ENCODE measurements around the gene NAGPA. TPM values are rescaled to one million over a fixed set of nuclear protein-coding genes. Genes with fewer than 3 reads are reported as not detected.

Gene NAGPA
- total RNA-seq, 1 donor from 2014 or later, result 18.0 TPM

DNA sequence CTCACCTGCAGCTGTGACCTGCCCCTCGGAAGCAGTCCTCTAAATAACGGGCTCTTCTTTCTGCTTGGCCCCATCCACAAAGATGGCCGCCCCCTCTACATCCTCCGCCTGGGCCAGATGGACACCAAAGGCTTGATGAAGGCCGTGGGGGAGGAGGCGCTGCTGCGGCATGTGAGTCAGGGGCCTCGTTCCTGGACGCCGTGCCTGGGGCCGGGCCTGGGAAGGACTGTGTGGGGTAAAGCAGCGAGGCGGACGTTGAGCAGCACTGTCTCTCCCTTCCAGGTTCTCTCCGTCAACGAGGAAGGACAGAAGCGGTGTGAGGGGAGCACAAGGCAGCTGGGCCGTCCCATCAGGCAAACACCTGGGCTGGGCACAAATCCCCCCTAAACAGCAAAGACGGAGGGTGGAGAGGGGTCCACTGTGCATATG is 33.1 kb downstream of the NAGPA start:
- Mint-ChIP-seq H3K36me3 (no peaks in the 10 kb centered on the region), H3K27ac (no peak overlapping the region), H3K9me3 (no peaks in the 10 kb centered on the region), H3K27me3 (peaks cover 7% of the 10 kb centered on the region), H3K4me1 (ENCODE audit: unreplicated experiment) (no peaks in the 10 kb centered on the region), H3K4me3 (no peak overlapping the region)
- no peak for DNase-seq (ENCODE audit: extremely low spot score, unreplicated experiment)
- TF ChIP-seq, protein P1, sequence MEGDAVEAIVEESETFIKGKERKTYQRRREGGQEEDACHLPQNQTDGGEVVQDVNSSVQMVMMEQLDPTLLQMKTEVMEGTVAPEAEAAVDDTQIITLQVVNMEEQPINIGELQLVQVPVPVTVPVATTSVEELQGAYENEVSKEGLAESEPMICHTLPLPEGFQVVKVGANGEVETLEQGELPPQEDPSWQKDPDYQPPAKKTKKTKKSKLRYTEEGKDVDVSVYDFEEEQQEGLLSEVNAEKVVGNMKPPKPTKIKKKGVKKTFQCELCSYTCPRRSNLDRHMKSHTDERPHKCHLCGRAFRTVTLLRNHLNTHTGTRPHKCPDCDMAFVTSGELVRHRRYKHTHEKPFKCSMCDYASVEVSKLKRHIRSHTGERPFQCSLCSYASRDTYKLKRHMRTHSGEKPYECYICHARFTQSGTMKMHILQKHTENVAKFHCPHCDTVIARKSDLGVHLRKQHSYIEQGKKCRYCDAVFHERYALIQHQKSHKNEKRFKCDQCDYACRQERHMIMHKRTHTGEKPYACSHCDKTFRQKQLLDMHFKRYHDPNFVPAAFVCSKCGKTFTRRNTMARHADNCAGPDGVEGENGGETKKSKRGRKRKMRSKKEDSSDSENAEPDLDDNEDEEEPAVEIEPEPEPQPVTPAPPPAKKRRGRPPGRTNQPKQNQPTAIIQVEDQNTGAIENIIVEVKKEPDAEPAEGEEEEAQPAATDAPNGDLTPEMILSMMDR (conservative IDR thresholded peaks at IDR 0.05), result no peak

DNA sequence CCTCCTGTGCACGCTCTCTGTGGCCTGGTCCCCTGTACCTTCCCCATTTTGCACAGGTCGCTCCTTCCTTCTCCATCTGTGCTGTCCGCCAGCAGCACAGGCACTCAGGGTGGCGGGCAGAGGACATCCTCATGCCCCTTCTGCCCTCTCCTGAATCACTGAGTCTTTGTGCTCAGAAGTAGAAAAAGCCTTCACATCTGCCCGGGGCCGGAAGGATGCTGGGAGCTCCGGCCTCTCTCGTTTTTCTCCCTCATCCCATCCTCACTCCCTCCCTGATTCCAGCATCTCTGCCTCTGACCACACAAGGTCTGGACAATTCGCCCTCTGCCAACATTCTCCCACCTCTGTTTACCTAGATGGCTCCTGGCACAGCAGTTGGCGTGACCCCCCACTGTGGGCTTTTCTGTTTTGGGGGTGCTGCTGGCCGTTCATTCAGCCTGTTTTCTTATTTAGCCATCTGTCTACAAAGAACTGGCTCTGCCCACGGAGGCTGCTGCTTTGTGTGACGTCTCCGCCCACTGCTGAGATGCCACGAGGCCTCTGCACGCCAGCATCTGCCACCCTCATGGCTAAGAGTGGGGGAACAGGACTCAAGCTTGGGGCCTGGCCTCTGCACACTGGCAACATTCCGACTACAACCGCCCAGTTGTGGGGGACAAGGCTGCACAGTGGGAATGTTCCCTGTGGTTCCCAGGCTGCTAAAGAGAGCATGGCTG is 38.9 kb downstream of the NAGPA start:
- no peak overlapping the region for H3K4me3 Mint-ChIP-seq
- H3K27me3 Mint-ChIP-seq, result peaks cover 3% of the 10 kb centered on the region
- H3K27ac Mint-ChIP-seq, result no peak overlapping the region
- H3K9me3 Mint-ChIP-seq, result no peaks in the 10 kb centered on the region
- H3K4me1 Mint-ChIP-seq (ENCODE audit: unreplicated experiment), result no peaks in the 10 kb centered on the region
- H3K36me3 Mint-ChIP-seq, result no peaks in the 10 kb centered on the region
- DNase-seq (ENCODE audit: extremely low spot score, unreplicated experiment), result no peak
- TF ChIP-seq, protein P1 (conservative IDR thresholded peaks at IDR 0.05), result no peak

DNA sequence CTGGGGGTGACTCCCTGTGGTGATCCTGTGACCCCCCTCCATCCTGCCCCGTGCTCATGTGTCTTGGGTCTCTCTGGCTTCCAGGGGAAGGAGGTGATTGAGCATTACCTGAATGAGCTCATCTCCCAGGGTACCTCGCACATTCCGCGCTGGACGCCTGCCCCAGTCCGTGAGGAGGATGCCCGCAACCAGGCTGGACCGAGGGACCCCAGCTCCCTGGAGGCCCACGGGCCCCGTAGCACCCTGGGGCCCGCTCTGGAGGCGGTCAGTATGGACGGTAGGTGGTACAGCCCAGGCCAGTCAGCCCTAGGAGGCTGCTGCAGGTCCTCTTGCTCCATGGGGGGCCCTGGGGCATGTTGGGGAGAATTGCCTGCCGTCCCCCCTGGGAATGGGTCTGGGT is 42.0 kb downstream of the NAGPA start:
- TF ChIP-seq, protein P1 (conservative IDR thresholded peaks at IDR 0.05), result no peak
- H3K36me3 Mint-ChIP-seq, result no peaks in the 10 kb centered on the region
- H3K27ac Mint-ChIP-seq, result no peak overlapping the region
- no peaks in the 10 kb centered on the region for H3K9me3 Mint-ChIP-seq
- peaks cover 31% of the 10 kb centered on the region for H3K27me3 Mint-ChIP-seq
- no peak overlapping the region for H3K4me3 Mint-ChIP-seq
- no peaks in the 10 kb centered on the region for H3K4me1 Mint-ChIP-seq (ENCODE audit: unreplicated experiment)
- DNase-seq (ENCODE audit: extremely low spot score, unreplicated experiment), result no peak

DNA sequence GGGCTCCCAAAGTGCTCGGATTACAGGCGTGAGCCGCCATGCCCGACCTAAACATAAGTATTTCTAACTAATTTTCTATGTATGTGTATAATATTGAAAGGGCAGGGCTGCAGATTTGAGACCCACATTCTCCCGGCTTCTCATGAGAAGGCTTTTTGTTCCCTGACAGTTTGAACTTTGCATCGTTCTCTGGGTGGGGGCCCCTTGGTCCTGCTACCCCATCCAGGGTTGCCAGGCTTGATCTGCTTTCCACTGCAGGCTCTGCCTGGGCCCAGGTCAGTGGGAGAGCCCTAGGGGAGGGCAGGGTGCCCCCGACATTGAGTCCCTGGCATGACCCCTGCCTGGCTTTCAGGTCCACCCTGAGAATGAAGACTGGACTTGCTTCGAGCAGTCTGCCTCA is 43.3 kb downstream of the NAGPA start:
- Mint-ChIP-seq H3K27ac (no peak overlapping the region), H3K27me3 (peaks cover 41% of the 10 kb centered on the region), H3K4me3 (no peak overlapping the region), H3K9me3 (no peaks in the 10 kb centered on the region), H3K36me3 (no peaks in the 10 kb centered on the region), H3K4me1 (ENCODE audit: unreplicated experiment) (no peaks in the 10 kb centered on the region)
- TF ChIP-seq, protein P1 (conservative IDR thresholded peaks at IDR 0.05), result no peak
- no peak for DNase-seq (ENCODE audit: extremely low spot score, unreplicated experiment)

DNA sequence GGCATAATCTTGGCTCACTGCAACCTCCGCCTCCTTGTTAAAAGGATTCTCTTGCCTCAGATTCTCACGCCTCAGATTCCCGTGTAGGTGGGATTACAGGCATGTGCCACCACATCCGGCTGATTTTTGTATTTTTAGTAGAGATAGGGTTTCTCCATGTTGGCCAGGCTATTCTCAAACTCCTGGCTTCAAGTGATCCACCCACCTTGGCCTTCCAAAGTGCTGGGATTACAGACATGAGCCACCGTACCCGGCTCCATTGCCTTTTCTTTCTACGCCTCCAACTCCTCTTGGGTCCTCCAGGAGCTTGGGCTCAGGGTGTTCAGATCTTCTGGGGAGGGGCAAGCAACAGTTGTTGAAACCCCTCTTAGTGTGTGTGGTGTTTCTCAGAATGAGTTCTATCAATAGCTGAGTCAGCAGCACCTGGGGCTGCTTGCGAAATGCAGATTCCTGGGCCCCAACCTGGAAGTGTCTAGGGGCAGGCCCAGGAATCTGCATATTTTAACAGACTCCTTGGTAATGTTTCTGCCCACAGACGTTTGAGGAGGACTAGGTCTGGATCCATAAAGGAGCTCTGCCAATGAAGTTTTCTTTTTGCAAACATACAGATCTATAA is 44.2 kb downstream of the NAGPA start:
- TF ChIP-seq, protein P1 (conservative IDR thresholded peaks at IDR 0.05), result no peak
- no peak overlapping the region for H3K27ac Mint-ChIP-seq
- no peaks in the 10 kb centered on the region for H3K36me3 Mint-ChIP-seq
- no peak for DNase-seq (ENCODE audit: extremely low spot score, unreplicated experiment)
- H3K4me1 Mint-ChIP-seq (ENCODE audit: unreplicated experiment), result no peaks in the 10 kb centered on the region
- no peak overlapping the region for H3K4me3 Mint-ChIP-seq
- H3K9me3 Mint-ChIP-seq, result no peaks in the 10 kb centered on the region
- peaks cover 47% of the 10 kb centered on the region for H3K27me3 Mint-ChIP-seq
